ENCODE data around the gene CYRIA.

CYRIA gene

GRCh38 chr2:16660114-16660513 is 5.5 kb downstream of the CYRIA start:
- TF ChIP-seq CEBPB (IDR thresholded peaks at IDR 0.05) = no peak
- TF ChIP-seq YY1 (IDR thresholded peaks at IDR 0.05; ENCODE audit: low read depth) = no peak
- no peak for TF ChIP-seq ZBTB7A (IDR thresholded peaks at IDR 0.05; ENCODE audit: low read depth)
- TF ChIP-seq RAD21 (IDR thresholded peaks at IDR 0.05; ENCODE audit: low read depth) = no peak
- no peak for TF ChIP-seq FOXM1 (IDR thresholded peaks at IDR 0.05; ENCODE audit: borderline replicate concordance, low read depth)
- no peak for TF ChIP-seq TEAD4 (IDR thresholded peaks at IDR 0.05)
- TF ChIP-seq NFIC (IDR thresholded peaks at IDR 0.05) = no peak

GRCh38 chr2:16658076-16658739 is 7.4 kb downstream of the CYRIA start:
- TF ChIP-seq CREB1 (IDR thresholded peaks at IDR 0.05; ENCODE audit: low read depth) = no peak
- TF ChIP-seq REST (IDR thresholded peaks at IDR 0.05; ENCODE audit: low read depth) = no peak
- TF ChIP-seq TAF1 (IDR thresholded peaks at IDR 0.05; ENCODE audit: low read depth) = no peak
- no peak for TF ChIP-seq TCF12 (IDR thresholded peaks at IDR 0.05; ENCODE audit: low read depth)
- no peak for TF ChIP-seq NFIC (IDR thresholded peaks at IDR 0.05)
- TF ChIP-seq ZBTB7A (IDR thresholded peaks at IDR 0.05; ENCODE audit: low read depth) = no peak
- no peak for TF ChIP-seq FOXM1 (IDR thresholded peaks at IDR 0.05; ENCODE audit: borderline replicate concordance, low read depth)

GRCh38 chr2:16657671-16658070 is 8.0 kb downstream of the CYRIA start:
- TF ChIP-seq REST (IDR thresholded peaks at IDR 0.05; ENCODE audit: low read depth) = no peak
- no peak for TF ChIP-seq ZBTB7A (IDR thresholded peaks at IDR 0.05; ENCODE audit: low read depth)
- no peak for TF ChIP-seq CREB1 (IDR thresholded peaks at IDR 0.05; ENCODE audit: low read depth)
- no peak for TF ChIP-seq NFIC (IDR thresholded peaks at IDR 0.05)

- TF ChIP-seq CREB1 (IDR thresholded peaks at IDR 0.05; ENCODE audit: low read depth) (no peak), NFIC (IDR thresholded peaks at IDR 0.05) (no peak), YY1 (IDR thresholded peaks at IDR 0.05; ENCODE audit: low read depth) (no peak), RAD21 (IDR thresholded peaks at IDR 0.05; ENCODE audit: low read depth) (no peak), USF1 (IDR thresholded peaks at IDR 0.05) (no peak), MAX (IDR thresholded peaks at IDR 0.05) (no peak; the same call in 1 of the 2 replicates), TEAD4 (IDR thresholded peaks at IDR 0.05) (no peak), EGR1 (IDR thresholded peaks at IDR 0.05) (no peak), CEBPB (IDR thresholded peaks at IDR 0.05) (no peak), ZBTB7A (IDR thresholded peaks at IDR 0.05; ENCODE audit: low read depth) (no peak), REST (IDR thresholded peaks at IDR 0.05; ENCODE audit: low read depth) (no peak), TCF12 (IDR thresholded peaks at IDR 0.05; ENCODE audit: low read depth) (no peak), FOXM1 (IDR thresholded peaks at IDR 0.05; ENCODE audit: borderline replicate concordance, low read depth) (no peak), TAF1 (IDR thresholded peaks at IDR 0.05; ENCODE audit: low read depth) (no peak), EP300 (IDR thresholded peaks at IDR 0.05; ENCODE audit: borderline replicate concordance) (no peak)
These were observed 8.7 kb downstream of the CYRIA start for GRCh38 chr2:16656784-16657391.

- TF ChIP-seq USF1 (IDR thresholded peaks at IDR 0.05) = no peak
- no peak for TF ChIP-seq FOXM1 (IDR thresholded peaks at IDR 0.05; ENCODE audit: borderline replicate concordance, low read depth)
- TF ChIP-seq CEBPB (IDR thresholded peaks at IDR 0.05) = no peak
- no peak for TF ChIP-seq TCF12 (IDR thresholded peaks at IDR 0.05; ENCODE audit: low read depth)
- no peak for TF ChIP-seq REST (IDR thresholded peaks at IDR 0.05; ENCODE audit: low read depth)
- TF ChIP-seq EGR1 (IDR thresholded peaks at IDR 0.05) = no peak
- TF ChIP-seq TEAD4 (IDR thresholded peaks at IDR 0.05) = no peak
- no peak for TF ChIP-seq TAF1 (IDR thresholded peaks at IDR 0.05; ENCODE audit: low read depth)
- TF ChIP-seq CREB1 (IDR thresholded peaks at IDR 0.05; ENCODE audit: low read depth) = no peak
- TF ChIP-seq ZBTB7A (IDR thresholded peaks at IDR 0.05; ENCODE audit: low read depth) = no peak
- TF ChIP-seq NFIC (IDR thresholded peaks at IDR 0.05) = no peak
- no peak for TF ChIP-seq EP300 (IDR thresholded peaks at IDR 0.05; ENCODE audit: borderline replicate concordance)
- no peak for TF ChIP-seq RAD21 (IDR thresholded peaks at IDR 0.05; ENCODE audit: low read depth)
- no peak for TF ChIP-seq MAX (IDR thresholded peaks at IDR 0.05)
- TF ChIP-seq YY1 (IDR thresholded peaks at IDR 0.05; ENCODE audit: low read depth) = no peak
These were observed 9.6 kb downstream of the CYRIA start for GRCh38 chr2:16655905-16656642.
